ENCODE data around the gene PIP5KL1.

DNA sequence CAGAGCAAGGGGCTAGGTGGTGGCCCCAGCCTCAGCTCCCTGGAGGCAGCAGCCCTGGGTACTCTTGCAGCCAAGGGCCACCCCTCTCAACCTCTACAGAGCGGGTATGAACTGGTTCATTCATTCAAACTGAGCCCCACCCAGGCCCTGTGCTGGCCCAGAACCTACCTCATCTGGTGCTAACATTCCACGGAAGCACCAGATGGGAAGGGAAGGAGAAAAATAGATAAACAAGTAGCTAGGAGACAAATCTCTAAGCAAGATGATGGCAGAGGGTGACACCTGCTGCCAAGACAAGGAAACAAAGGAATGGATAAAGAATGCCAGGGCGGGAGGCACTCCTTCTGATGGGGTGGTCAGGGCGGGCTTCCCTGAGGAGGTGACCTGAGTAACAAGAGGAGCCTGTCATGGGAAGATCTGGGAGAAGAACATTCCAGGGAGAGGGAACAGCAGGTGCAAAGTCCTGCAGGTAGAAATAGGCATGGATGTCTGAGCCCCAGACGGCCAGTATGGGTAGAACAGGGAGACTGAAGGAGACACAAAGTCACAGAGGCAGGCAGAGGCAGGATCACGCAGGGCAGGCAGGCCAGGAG, 19.9 kb downstream of the PIP5KL1 start:
- TF ChIP-seq ZFP3 (CRISPR knock-in tag; IDR thresholded peaks at IDR 0.05) (no peak), ZFP30 (CRISPR knock-in tag; IDR thresholded peaks at IDR 0.05) (no peak), ZNF8 (CRISPR knock-in tag; IDR thresholded peaks at IDR 0.05) (no peak), ZC3H10 (CRISPR knock-in tag; IDR thresholded peaks at IDR 0.05) (no peak), TCF4 (CRISPR knock-in tag; IDR thresholded peaks at IDR 0.05; ENCODE audit: borderline replicate concordance) (no peak), ZNF565 (CRISPR knock-in tag; conservative IDR thresholded peaks at IDR 0.05; ENCODE audit: low read depth) (no peak), ARNTL (CRISPR knock-in tag; IDR thresholded peaks at IDR 0.05; ENCODE audit: borderline replicate concordance, low read depth) (no peak), ISL1 (CRISPR knock-in tag; IDR thresholded peaks at IDR 0.05) (no peak), BACH2 (CRISPR knock-in tag; IDR thresholded peaks at IDR 0.05; ENCODE audit: borderline replicate concordance) (no peak)
- TF ChIP-seq, protein P1, sequence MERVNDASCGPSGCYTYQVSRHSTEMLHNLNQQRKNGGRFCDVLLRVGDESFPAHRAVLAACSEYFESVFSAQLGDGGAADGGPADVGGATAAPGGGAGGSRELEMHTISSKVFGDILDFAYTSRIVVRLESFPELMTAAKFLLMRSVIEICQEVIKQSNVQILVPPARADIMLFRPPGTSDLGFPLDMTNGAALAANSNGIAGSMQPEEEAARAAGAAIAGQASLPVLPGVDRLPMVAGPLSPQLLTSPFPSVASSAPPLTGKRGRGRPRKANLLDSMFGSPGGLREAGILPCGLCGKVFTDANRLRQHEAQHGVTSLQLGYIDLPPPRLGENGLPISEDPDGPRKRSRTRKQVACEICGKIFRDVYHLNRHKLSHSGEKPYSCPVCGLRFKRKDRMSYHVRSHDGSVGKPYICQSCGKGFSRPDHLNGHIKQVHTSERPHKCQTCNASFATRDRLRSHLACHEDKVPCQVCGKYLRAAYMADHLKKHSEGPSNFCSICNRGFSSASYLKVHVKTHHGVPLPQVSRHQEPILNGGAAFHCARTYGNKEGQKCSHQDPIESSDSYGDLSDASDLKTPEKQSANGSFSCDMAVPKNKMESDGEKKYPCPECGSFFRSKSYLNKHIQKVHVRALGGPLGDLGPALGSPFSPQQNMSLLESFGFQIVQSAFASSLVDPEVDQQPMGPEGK (CRISPR knock-in tag; IDR thresholded peaks at IDR 0.05; ENCODE audit: borderline replicate concordance) = no peak

Measured in SK-N-SH treated with all-trans-retinoic acid at 6 μM for 48 hours (cell line).